Erythroblast (primary cell): ENCODE results near the gene SMIM33.

Experiments used
- GATA1 ChIP-seq: IDR thresholded peaks from 2 replicates; pipeline ENCODE4 v1.6.1; 2011; ENCODE audit warnings: low read depth, mild to moderate bottlenecking, control low read depth, low read length, moderate library complexity
- POLR2A ChIP-seq: IDR thresholded peaks from 2 replicates; pipeline ENCODE4 v1.6.1; 2011; ENCODE audit warnings: mild to moderate bottlenecking, low read length

- TF ChIP-seq POLR2A: no peak
- no peak for TF ChIP-seq GATA1
These were observed 40.8 kb upstream of the SMIM33 start for GRCh38 chr5:139430015-139430414.
